K562 treated with DMSO at 1 percent for 12 hours (cell line): ENCODE measurements around the gene CNOT3. TPM values are rescaled to one million over a fixed set of nuclear protein-coding genes. Genes with fewer than 3 reads are reported as not detected.

ENCODE experiments used
- total RNA-seq: library from RNA; unstranded; fragments of 300-600 nt; gene quantifications from 2 replicates; pipeline ENCODE4 v1.2.3, GENCODE V29; 2022; ENCODE audit not compliant: insufficient read depth

Gene CNOT3
- 34.4 and 66.8 TPM in 2 replicates for total RNA-seq

GRCh38 chr19:54137699-54138488, at the start of gene CNOT3:
Gene CNOT3 (plus strand): TSS chr19:54137762. CDS start chr19:54142979, 5,217 bp downstream.

GRCh38 chr19:54100561-54100960, 37.0 kb upstream of the CNOT3 start, which contains the start of gene OSCAR:
Gene OSCAR (minus strand): TSS chr19:54100803. CDS start chr19:54100792, 11 bp downstream.

GRCh38 chr19:54102421-54103169, 35.0 kb upstream of the CNOT3 start, which contains the start of gene NDUFA3:
Gene NDUFA3 (plus strand): TSS chr19:54102855. CDS start chr19:54102879, 24 bp downstream.

GRCh38 chr19:54115109-54116063, 22.2 kb upstream of the CNOT3 start, which contains the start of the genes PRPF31 and TFPT:
Gene PRPF31 (plus strand): TSS chr19:54115754. CDS start chr19:54118279, 2,525 bp downstream.
Gene TFPT (minus strand): TSS chr19:54115657. CDS start chr19:54115269, 388 bp downstream.

GRCh38 chr19:54159352-54160181, 22.0 kb downstream of the CNOT3 start, which contains the start of gene LENG1:
Gene LENG1 (minus strand): TSS chr19:54159721. CDS start chr19:54159695, 26 bp downstream.

GRCh38 chr19:54172471-54173358, 35.2 kb downstream of the CNOT3 start, which contains the start of gene TMC4:
Gene TMC4 (minus strand): TSS chr19:54173160. CDS start chr19:54173117, 43 bp downstream.

GRCh38 chr19:54189145-54189734, 51.7 kb downstream of the CNOT3 start, which contains the start of gene MBOAT7:
Gene MBOAT7 (minus strand): TSS chr19:54189580. CDS start chr19:54188508, 1,072 bp downstream.

GRCh38 chr19:54191011-54191810, 53.6 kb downstream of the CNOT3 start, which contains the start of gene TSEN34:
Gene TSEN34 (plus strand): TSS chr19:54191308. CDS start chr19:54191365, 57 bp downstream.

Other genes starting within 250 kb of the CNOT3 start
- gene CACNG7, start 228.5 kb upstream of the CNOT3 start, total RNA-seq, result not detected in 2 replicates
- not detected in 2 replicates for gene CACNG8, start 174.8 kb upstream of the CNOT3 start, total RNA-seq
- not detected in 2 replicates for gene CACNG6, start 146.1 kb upstream of the CNOT3 start, total RNA-seq
- not detected in 2 replicates for gene VSTM1, start 73.9 kb upstream of the CNOT3 start, total RNA-seq
- gene TARM1, start 56.4 kb upstream of the CNOT3 start, total RNA-seq, result not detected in 2 replicates
- gene OSCAR, start 37.0 kb upstream of the CNOT3 start, total RNA-seq, result 0.81 and 2.3 TPM in 2 replicates
- gene NDUFA3, start 34.9 kb upstream of the CNOT3 start, total RNA-seq, result 99.7 and 108 TPM in 2 replicates
- 6.7 and 10.4 TPM in 2 replicates for gene TFPT, start 22.1 kb upstream of the CNOT3 start, total RNA-seq
- 63.2 and 71.2 TPM in 2 replicates for gene PRPF31, start 22.0 kb upstream of the CNOT3 start, total RNA-seq
- gene LENG1, start 22.0 kb downstream of the CNOT3 start, total RNA-seq, result 5.8 and 6.1 TPM in 2 replicates
- gene TMC4, start 35.4 kb downstream of the CNOT3 start, total RNA-seq, result 7.6 TPM in 1 of 2 replicates, not detected in the other
- 154 and 235 TPM in 2 replicates for gene MBOAT7, start 51.8 kb downstream of the CNOT3 start, total RNA-seq
- 64.9 and 72.2 TPM in 2 replicates for gene TSEN34, start 53.5 kb downstream of the CNOT3 start, total RNA-seq
- 5,624 and 9,005 TPM in 2 replicates for gene RPS9, start 63.1 kb downstream of the CNOT3 start, total RNA-seq
- not detected in 2 replicates for gene LILRB3, start 85.2 kb downstream of the CNOT3 start, total RNA-seq
- gene LILRA6, start 105.0 kb downstream of the CNOT3 start, total RNA-seq, result not detected in 2 replicates
- gene LILRB5, start 119.5 kb downstream of the CNOT3 start, total RNA-seq, result not detected in 2 replicates
- gene LILRB2, start 143.3 kb downstream of the CNOT3 start, total RNA-seq, result not detected in 2 replicates
- 0.86 TPM in 1 of 2 replicates, not detected in the other for gene LILRA5, start 175.4 kb downstream of the CNOT3 start, total RNA-seq
- not detected in 2 replicates for gene LILRA4, start 201.4 kb downstream of the CNOT3 start, total RNA-seq
- gene LAIR1, start 227.2 kb downstream of the CNOT3 start, total RNA-seq, result 3.2 TPM in 1 of 2 replicates, not detected in the other